Neutrophil (primary cell): ENCODE results near the gene HIVEP3.

Experiments used
- H3K27ac ChIP-seq: fragments of 200-600 bp; sonication (generic); 2 replicates; pipeline ENCODE4 v1.5.1; 2016; ENCODE audit warnings: mild to moderate bottlenecking, moderate library complexity
- H3K27me3 ChIP-seq: fragments of 200-600 bp; sonication (generic); 2 replicates; pipeline ENCODE4 v1.6.0; 2016; ENCODE audit warnings: mild to moderate bottlenecking
- H3K36me3 ChIP-seq: fragments of 200-600 bp; sonication (generic); 2 replicates; pipeline ENCODE4 v1.5.1; 2017
- H3K4me1 ChIP-seq, 2 experiments: fragments of 200-600 bp in 1 of 2; sonication (generic) in 1 of 2; 1 replicate in 1 of 2; 2 replicates in 1 of 2; pipeline versions ENCODE4 v1.5.1 to v1.6.1; 2013 to 2016; ENCODE audit warnings: low read depth in 1 of 2, low read length in 1 of 2, mild to moderate bottlenecking in 1 of 2, moderate library complexity in 1 of 2; ENCODE audit not compliant: control insufficient read depth in 1 of 2, insufficient read depth in 1 of 2
- H3K4me3 ChIP-seq, 2 experiments: fragments of 200-600 bp in 1 of 2; sonication (generic) in 1 of 2; 1 replicate in 1 of 2; 2 replicates in 1 of 2; pipeline ENCODE4 v1.5.1; 2013 to 2016; ENCODE audit warnings: low read depth in 1 of 2, low read length in 1 of 2, mild to moderate bottlenecking in 1 of 2, moderate library complexity in 1 of 2
- H3K9me3 ChIP-seq: fragments of 200-600 bp; sonication (generic); 2 replicates; pipeline ENCODE4 v1.5.1; 2016
- TF ChIP-seq, protein P1 (sequence below): fragments of 200-600 bp; sonication (generic); IDR thresholded peaks from 2 replicates; pipeline ENCODE4 v1.5.1; 2016; ENCODE audit warnings: antibody characterized with exemption

Gene HIVEP3

DNA sequence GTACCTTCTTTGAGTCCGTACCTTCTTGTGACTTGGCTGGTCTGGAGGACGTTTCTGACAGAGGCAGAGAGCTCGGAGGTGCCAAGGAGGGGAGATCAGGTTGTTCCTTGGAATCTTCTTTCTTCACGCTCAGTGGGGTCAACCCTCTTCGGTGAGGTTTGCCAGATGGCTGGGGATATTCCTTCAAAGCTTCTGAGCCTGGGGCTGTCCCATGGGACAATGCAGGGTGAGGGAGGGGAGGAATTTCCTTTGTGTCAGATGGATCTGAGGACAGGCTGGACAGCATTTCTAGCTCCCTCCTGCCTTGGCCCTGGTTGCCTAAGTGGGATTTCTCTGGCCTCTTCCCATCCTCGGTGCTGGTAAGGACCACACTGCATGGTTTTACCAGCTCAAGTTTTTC is 338.7 kb downstream of the HIVEP3 start:
- H3K9me3 ChIP-seq, result no peaks in the 10 kb centered on the region
- TF ChIP-seq, protein P1, sequence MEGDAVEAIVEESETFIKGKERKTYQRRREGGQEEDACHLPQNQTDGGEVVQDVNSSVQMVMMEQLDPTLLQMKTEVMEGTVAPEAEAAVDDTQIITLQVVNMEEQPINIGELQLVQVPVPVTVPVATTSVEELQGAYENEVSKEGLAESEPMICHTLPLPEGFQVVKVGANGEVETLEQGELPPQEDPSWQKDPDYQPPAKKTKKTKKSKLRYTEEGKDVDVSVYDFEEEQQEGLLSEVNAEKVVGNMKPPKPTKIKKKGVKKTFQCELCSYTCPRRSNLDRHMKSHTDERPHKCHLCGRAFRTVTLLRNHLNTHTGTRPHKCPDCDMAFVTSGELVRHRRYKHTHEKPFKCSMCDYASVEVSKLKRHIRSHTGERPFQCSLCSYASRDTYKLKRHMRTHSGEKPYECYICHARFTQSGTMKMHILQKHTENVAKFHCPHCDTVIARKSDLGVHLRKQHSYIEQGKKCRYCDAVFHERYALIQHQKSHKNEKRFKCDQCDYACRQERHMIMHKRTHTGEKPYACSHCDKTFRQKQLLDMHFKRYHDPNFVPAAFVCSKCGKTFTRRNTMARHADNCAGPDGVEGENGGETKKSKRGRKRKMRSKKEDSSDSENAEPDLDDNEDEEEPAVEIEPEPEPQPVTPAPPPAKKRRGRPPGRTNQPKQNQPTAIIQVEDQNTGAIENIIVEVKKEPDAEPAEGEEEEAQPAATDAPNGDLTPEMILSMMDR, result no peak
- no peak overlapping the region for H3K4me3 ChIP-seq
- H3K27me3 ChIP-seq, result no peaks in the 10 kb centered on the region
- peaks cover 8% of the 10 kb centered on the region in 2 experiments for H3K4me1 ChIP-seq
- no peaks in the 10 kb centered on the region for H3K36me3 ChIP-seq
- no peak overlapping the region for H3K27ac ChIP-seq

DNA sequence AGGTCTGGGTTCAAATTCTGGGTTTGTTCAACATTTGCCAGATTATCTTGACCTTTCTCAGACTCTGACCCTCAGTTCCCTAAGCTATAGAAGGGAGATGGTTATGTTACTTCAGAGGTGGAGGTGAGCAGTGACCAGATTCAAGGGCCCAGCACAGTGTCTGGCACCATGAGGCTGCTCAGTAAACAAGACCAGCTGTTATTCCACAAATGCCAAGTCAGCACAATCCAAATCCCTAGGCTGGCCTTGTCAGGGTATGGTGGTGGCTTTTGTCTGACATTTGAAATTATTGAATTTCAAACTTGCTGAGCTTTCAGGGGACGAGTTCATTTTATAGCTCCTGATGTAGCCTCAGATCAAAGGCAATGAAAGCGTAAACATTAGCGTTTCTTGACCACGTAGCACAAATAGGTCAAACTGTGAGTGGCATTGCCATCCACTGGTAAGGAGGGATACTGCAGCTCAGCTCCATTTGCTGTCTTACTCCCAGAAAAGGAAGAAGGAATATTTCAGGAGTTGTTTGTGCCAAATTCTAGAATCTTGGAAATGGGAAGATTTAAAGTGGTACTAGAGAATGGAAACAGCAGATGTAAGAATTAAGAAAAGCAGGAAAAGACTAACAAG is 339.9 kb downstream of the HIVEP3 start:
- Histone ChIP-seq H3K9me3 (no peaks in the 10 kb centered on the region), H3K27ac (no peak overlapping the region), H3K27me3 (no peaks in the 10 kb centered on the region), H3K4me3 (no peak overlapping the region), H3K4me1 (peaks cover 8% of the 10 kb centered on the region in 2 experiments), H3K36me3 (no peaks in the 10 kb centered on the region)
- TF ChIP-seq, protein P1, result no peak

DNA sequence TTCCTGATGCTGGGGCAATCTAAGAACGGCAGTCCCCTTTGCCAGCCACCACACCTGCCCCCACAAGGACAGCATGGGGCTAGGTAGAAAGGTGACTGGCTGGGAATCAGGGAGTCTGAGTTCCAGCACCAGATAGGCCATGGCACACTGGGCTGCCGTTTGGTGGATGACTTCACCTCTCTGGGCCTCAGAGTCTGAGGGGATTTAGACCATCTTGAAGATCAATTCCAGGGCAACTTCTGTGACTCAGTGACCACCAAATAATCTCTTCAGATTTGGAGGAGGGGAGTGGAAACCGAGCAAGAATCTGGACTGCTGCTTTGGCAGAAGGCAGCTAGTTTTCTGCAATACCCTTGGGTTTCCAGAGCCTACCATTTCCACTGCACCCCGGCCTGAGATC is 342.1 kb downstream of the HIVEP3 start:
- H3K36me3 ChIP-seq, result no peaks in the 10 kb centered on the region
- H3K4me3 ChIP-seq, result no peak overlapping the region
- H3K9me3 ChIP-seq, result no peaks in the 10 kb centered on the region
- no peak overlapping the region for H3K27ac ChIP-seq
- H3K27me3 ChIP-seq, result no peaks in the 10 kb centered on the region
- TF ChIP-seq, protein P1, result no peak
- H3K4me1 ChIP-seq, result peaks cover 8% of the 10 kb centered on the region in 2 experiments

DNA sequence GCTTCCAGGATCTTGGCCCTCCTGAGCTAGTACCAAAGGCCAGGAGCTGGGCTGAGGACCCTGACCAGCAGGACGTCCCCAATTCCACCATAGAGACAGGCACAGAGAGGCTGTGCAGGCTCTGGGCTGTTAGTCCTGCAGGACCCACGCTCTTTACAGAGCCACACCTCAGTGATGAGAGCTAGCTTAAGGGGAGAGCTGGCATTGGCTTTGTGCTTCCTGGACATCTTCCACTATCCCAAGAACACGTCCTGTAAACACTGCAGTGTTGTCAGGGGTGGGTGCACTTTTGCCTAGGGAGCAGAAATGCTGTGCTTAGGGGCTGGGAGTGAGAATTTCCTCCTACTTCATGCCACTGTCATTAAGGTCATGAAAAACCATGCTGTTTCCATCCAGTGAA is 342.5 kb downstream of the HIVEP3 start:
- TF ChIP-seq, protein P1, result no peak
- Histone ChIP-seq H3K27me3 (no peaks in the 10 kb centered on the region), H3K4me3 (no peak overlapping the region), H3K27ac (no peak overlapping the region), H3K4me1 (peaks cover 5 to 6% of the 10 kb centered on the region in 2 experiments), H3K9me3 (no peaks in the 10 kb centered on the region), H3K36me3 (no peaks in the 10 kb centered on the region)

DNA sequence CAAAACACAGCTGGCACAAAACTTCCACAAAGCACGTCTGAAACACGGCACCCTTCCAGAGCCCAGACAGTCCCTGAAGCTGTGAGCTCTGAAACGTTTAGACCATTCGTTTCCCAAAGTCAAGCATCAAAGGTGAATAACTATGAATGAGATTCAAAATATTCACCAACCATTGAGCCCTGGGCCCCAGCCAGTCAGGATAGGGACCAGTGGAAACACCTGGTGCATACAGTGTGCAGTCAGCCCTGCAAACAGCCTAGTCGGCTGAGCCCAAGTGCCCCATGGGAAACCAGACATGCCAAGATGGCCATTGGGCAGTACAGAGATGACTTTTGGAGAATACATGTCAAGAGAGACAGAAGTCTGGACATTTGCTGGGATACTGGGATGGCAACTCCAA is 343.9 kb downstream of the HIVEP3 start:
- no peaks in the 10 kb centered on the region for H3K36me3 ChIP-seq
- TF ChIP-seq, protein P1, result no peak
- no peak overlapping the region for H3K4me3 ChIP-seq
- H3K4me1 ChIP-seq, result no peaks in the 10 kb centered on the region
- H3K27ac ChIP-seq, result no peak overlapping the region
- no peaks in the 10 kb centered on the region for H3K9me3 ChIP-seq
- H3K27me3 ChIP-seq, result no peaks in the 10 kb centered on the region
